ENCODE measurements around the gene PLA1A.
A peak's percentile ranks its signal among the peaks of the same experiment; 100 is the strongest.

Gene PLA1A

DNA sequence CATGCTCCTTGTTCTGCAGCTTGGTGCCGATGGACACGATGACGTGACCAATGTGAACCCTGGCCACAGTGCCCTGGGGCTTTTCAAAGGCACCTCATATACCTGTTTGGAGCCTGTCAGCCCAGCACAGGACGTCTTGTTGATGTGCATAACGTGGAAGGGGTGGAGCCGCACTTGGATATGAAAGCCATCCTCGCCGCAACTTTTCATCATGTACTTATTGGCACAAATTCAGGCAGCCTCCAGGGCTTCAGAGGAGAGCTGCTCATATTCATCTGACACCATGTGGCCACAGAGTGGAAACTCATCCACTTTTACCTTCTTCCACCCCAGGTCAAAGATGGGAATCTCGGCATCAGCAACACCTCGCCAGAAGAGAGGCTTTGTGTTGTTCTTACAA is 38.0 kb downstream of the PLA1A start:
- Histone ChIP-seq H3K4me1 (peaks cover 44% of the 10 kb centered on the region), H3K9me3 (no peaks in the 10 kb centered on the region), H3K4me3 (ENCODE audit: low read depth, low read length) (no peak overlapping the region), H3K27me3 (no peaks in the 10 kb centered on the region), H3K36me3 (no peaks in the 10 kb centered on the region)
- no peak for DNase-seq
- TF ChIP-seq, protein P1, sequence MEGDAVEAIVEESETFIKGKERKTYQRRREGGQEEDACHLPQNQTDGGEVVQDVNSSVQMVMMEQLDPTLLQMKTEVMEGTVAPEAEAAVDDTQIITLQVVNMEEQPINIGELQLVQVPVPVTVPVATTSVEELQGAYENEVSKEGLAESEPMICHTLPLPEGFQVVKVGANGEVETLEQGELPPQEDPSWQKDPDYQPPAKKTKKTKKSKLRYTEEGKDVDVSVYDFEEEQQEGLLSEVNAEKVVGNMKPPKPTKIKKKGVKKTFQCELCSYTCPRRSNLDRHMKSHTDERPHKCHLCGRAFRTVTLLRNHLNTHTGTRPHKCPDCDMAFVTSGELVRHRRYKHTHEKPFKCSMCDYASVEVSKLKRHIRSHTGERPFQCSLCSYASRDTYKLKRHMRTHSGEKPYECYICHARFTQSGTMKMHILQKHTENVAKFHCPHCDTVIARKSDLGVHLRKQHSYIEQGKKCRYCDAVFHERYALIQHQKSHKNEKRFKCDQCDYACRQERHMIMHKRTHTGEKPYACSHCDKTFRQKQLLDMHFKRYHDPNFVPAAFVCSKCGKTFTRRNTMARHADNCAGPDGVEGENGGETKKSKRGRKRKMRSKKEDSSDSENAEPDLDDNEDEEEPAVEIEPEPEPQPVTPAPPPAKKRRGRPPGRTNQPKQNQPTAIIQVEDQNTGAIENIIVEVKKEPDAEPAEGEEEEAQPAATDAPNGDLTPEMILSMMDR (IDR thresholded peaks at IDR 0.05; ENCODE audit: low read depth, low read length), result peak; percentile 15; the same call in 1 of the 2 replicates

DNA sequence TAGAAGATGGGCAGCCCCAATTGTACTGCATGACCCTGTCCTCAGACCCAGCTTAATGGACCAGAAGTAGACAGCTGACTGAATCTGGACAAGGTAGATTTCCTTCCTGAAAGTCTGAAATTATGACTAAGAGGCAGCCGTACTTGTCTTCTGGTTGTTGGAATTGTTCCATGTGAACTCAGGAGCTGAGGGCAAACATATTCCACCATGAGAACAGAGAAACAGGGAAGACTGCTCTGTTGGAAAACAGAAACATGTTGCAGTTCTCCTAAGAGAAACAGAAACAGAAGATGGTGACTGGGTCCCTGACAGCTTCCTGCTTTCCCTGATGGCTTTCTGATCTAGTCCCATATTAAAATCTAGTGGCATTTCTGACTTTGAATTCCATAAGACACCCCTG is 38.6 kb downstream of the PLA1A start:
- Histone ChIP-seq H3K4me1 (peaks cover 44% of the 10 kb centered on the region), H3K9me3 (no peaks in the 10 kb centered on the region), H3K4me3 (ENCODE audit: low read depth, low read length) (no peak overlapping the region), H3K27me3 (no peaks in the 10 kb centered on the region), H3K36me3 (peaks cover 1% of the 10 kb centered on the region; the same call in 1 of the 2 replicates)
- DNase-seq, result no peak
- TF ChIP-seq, protein P1 (IDR thresholded peaks at IDR 0.05; ENCODE audit: low read depth, low read length), result no peak

GRCh38 chr3:119636891-119637611 is 39.4 kb downstream of the PLA1A start:
- H3K4me1 ChIP-seq, result peaks cover 44% of the 10 kb centered on the region
- no peaks in the 10 kb centered on the region for H3K27me3 ChIP-seq
- 0 out of 2 replicates have a peak, but pooled peaks cover under 1% of the 10 kb centered on the region for H3K9me3 ChIP-seq
- TF ChIP-seq, protein P1 (IDR thresholded peaks at IDR 0.05; ENCODE audit: low read depth, low read length), result no peak
- no peak overlapping the region for H3K4me3 ChIP-seq (ENCODE audit: low read depth, low read length)
- peaks cover 7% of the 10 kb centered on the region for H3K36me3 ChIP-seq
- no peak for DNase-seq

DNA sequence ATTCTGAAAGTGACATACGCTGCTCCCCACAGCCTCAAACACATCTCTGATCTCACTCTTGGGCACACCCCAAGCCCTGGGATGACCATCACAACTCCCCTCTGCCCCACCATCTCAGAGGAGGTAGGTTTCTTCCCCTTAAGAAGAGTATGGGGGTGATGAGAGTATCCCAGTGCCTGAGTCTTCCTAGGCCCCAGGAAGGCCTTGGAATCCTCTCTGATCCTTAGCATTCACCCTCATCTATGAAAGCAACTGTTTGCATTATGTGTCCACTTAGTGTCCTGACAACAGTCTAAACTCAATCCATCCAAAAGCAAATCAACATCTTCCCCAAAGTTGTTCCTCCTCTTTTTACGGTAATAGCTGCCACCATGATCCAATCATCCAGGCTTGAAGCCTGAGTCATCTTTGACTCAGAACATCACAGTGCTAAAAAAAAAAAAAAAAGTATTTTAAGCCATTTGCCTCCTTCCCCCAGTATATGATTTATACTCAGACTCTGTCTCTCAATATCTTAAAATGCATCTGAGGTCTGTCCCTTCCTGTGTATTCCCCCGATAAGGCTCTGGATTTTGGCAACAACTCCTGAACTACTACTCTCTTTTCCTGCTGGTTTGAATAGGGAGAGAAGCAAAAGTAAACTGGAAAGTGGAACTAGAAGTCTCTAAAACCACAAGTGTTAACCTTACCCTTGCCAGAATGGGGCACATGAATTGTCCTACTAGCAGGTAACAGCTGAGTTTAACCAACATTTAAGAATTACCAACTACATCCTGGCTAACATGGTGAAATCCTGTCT is 40.2 kb downstream of the PLA1A start:
- TF ChIP-seq, protein P1 (IDR thresholded peaks at IDR 0.05; ENCODE audit: low read depth, low read length), result no peak
- Histone ChIP-seq H3K4me1 (peaks cover 37% of the 10 kb centered on the region), H3K36me3 (peaks cover 13% of the 10 kb centered on the region), H3K9me3 (0 out of 2 replicates have a peak, but pooled peaks cover 3% of the 10 kb centered on the region), H3K27me3 (no peaks in the 10 kb centered on the region), H3K4me3 (ENCODE audit: low read depth, low read length) (peak overlapping the region; percentile 4; the same call in 1 of the 2 replicates)
- no peak for DNase-seq

DNA sequence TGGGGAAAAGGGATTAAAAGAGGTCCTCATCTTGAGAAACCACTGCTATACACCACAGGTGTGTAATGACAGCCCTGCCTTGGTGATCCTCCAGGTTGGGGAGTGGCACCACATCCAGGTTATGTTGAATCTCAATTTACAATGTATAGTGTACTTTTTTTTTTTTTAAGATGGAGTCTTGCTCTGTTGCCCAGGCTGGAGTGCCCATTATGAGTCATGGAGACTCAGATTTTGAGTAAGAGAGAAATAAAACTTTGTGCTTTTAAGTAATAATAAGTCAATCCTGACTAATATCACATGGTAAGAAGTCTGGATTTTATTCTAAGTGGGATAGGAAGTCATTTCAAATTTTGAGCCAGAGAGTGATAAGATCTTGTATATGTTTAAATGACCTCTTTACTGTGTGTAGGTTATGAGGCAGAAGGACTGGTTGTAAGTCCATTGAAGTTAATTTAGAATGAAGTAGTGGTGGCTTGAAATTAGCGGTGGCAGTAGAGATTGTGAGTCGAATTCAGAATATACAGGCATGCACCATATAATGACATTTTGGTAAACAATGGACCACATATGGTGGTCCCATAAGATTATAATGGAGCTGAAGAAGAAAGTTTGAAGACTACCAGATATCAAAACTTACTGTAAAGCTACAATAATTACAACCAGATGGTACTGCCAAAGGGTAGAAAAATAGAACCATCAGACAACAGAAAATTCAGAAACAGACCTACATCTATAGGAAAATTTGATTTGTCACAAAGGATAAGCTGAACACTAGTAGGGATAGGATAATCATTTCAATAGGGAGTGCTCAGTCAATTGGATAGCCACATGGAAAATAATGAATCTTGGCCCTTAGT is 42.0 kb downstream of the PLA1A start:
- peaks cover 13% of the 10 kb centered on the region for H3K36me3 ChIP-seq
- no peak for DNase-seq
- TF ChIP-seq, protein P1 (IDR thresholded peaks at IDR 0.05; ENCODE audit: low read depth, low read length), result no peak
- H3K27me3 ChIP-seq, result no peaks in the 10 kb centered on the region
- 0 out of 2 replicates have a peak overlapping the region, but pooled peaks have one; percentile 1 for H3K4me3 ChIP-seq (ENCODE audit: low read depth, low read length)
- peaks cover 40% of the 10 kb centered on the region for H3K4me1 ChIP-seq
- H3K9me3 ChIP-seq, result 0 out of 2 replicates have a peak, but pooled peaks cover 3% of the 10 kb centered on the region
